Astrocyte (in vitro differentiated cells and primary cell): ENCODE measurements around the gene STAG2. TPM values are rescaled to one million over a fixed set of nuclear protein-coding genes. Genes with fewer than 3 reads are reported as not detected.

ENCODE experiments used
- DNase-seq: peaks from one replicate; pipeline ENCODE4 v3.0.0-alpha.2; 2010; ENCODE audit warnings: low read depth
- FAIRE-seq: peaks from 2 replicates; lab custom pipeline; 2011; peaks lifted over from hg19 to GRCh38; lab: Jason Lieb, UNC
- H2AFZ ChIP-seq: 2 replicates; pipeline ENCODE4 v1.6.0; 2012; ENCODE audit warnings: low read depth, low read length, inconsistent platforms
- H3K27ac ChIP-seq: 2 replicates; pipeline ENCODE4 v1.5.1; 2011; ENCODE audit warnings: low read depth, low read length, inconsistent platforms
- H3K27me3 ChIP-seq: 2 replicates; pipeline ENCODE4 v1.6.0; 2011; ENCODE audit warnings: low read length, inconsistent platforms; ENCODE audit not compliant: insufficient read depth
- H3K36me3 ChIP-seq: 2 replicates; pipeline ENCODE4 v1.5.1; 2011; ENCODE audit warnings: low read length, inconsistent platforms; ENCODE audit not compliant: insufficient read depth
- H3K4me1 ChIP-seq: 2 replicates; pipeline ENCODE4 v1.5.1; 2011; ENCODE audit warnings: low read length, inconsistent platforms; ENCODE audit not compliant: insufficient read depth
- H3K4me2 ChIP-seq: 2 replicates; pipeline ENCODE4 v1.6.0; 2012; ENCODE audit warnings: low read length, inconsistent platforms
- H3K4me3 ChIP-seq: 2 replicates; pipeline ENCODE4 v1.5.1; 2011; ENCODE audit warnings: low read depth, mild to moderate bottlenecking, low read length, inconsistent platforms; ENCODE audit not compliant: insufficient read depth
- H3K79me2 ChIP-seq: 2 replicates; pipeline ENCODE4 v1.6.0; 2012; ENCODE audit warnings: mild to moderate bottlenecking, low read length, inconsistent platforms; ENCODE audit not compliant: insufficient read depth
- H3K9ac ChIP-seq: 2 replicates; pipeline ENCODE4 v1.6.0; 2012; ENCODE audit warnings: mild to moderate bottlenecking, low read length, inconsistent platforms
- H3K9me3 ChIP-seq: 2 replicates; pipeline ENCODE4 v1.5.1; 2012; ENCODE audit warnings: low read depth, mild to moderate bottlenecking, low read length, inconsistent platforms; ENCODE audit not compliant: insufficient read depth
- H4K20me1 ChIP-seq: 2 replicates; pipeline ENCODE4 v1.6.0; 2012; ENCODE audit warnings: low read length, inconsistent platforms; ENCODE audit not compliant: insufficient read depth
- H3K27ac Mint-ChIP-seq: one replicate; pipeline ENCODE4 v1.8.0; 2021; ENCODE audit warnings: mild to moderate bottlenecking, mixed read lengths; ENCODE audit not compliant: unreplicated experiment
- H3K27me3 Mint-ChIP-seq: one replicate; pipeline ENCODE4 v1.8.0; 2021; ENCODE audit warnings: low read depth, mixed read lengths; ENCODE audit not compliant: unreplicated experiment
- H3K36me3 Mint-ChIP-seq: one replicate; pipeline ENCODE4 v1.8.0; 2021; ENCODE audit warnings: low read depth, mixed read lengths; ENCODE audit not compliant: unreplicated experiment
- H3K4me1 Mint-ChIP-seq: one replicate; pipeline ENCODE4 v1.8.0; 2021; ENCODE audit warnings: low read depth, mixed read lengths; ENCODE audit not compliant: unreplicated experiment
- H3K4me3 Mint-ChIP-seq: one replicate; pipeline ENCODE4 v1.8.0; 2021; ENCODE audit warnings: mild to moderate bottlenecking, moderate library complexity, mixed read lengths; ENCODE audit not compliant: unreplicated experiment
- H3K9me3 Mint-ChIP-seq: one replicate; pipeline ENCODE4 v1.8.0; 2021; ENCODE audit warnings: mild to moderate bottlenecking, mixed read lengths; ENCODE audit not compliant: unreplicated experiment
- EZH2 ChIP-seq: IDR thresholded peaks from 2 replicates; pipeline ENCODE4 v1.6.1; 2012; ENCODE audit warnings: mild to moderate bottlenecking, low read length, inconsistent platforms; ENCODE audit not compliant: insufficient read depth
- total RNA-seq: library from RNA; stranded (reverse); gene quantifications from 2 replicates; pipeline ENCODE4 v1.2.1, GENCODE V29; 2021
- TF ChIP-seq, protein P1 (sequence below): IDR thresholded peaks from 2 replicates; pipeline ENCODE4 v1.5.1; 2011; ENCODE audit warnings: low read depth, mild to moderate bottlenecking, inconsistent platforms, low read length, moderate library complexity; ENCODE audit not compliant: insufficient read depth

STAG2 gene
- total RNA-seq, 1 donor from 2014 or later: 51.2 TPM

DNA sequence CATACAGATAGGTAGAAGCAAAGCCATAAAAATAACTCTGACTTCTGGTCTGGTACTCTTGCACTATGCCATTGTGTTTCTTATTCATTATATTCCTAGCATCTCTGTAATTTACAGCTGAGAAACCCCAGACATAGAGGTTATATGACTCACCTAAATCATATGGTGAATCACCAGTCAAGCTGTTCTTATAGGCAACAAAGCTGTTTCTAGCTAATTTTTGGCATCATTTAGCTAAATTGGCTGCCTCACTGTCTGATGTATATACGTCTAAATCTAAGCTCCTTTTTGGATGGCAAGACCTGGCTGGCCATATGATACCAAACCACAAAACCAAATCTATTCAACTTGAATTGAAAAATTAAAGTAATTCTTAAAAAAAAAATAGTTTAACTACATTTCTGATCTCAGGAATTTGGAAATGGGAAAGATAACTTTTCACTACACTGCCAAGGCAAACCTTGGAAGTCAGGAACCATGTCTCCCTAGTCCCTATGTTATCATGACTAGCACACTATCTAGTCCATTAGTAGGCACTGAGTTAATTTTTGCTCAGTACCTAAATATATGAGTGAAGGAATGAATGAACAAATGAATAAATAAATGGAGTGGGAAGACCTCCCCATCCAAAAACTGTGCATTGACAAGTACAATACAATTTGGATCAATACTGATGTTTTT, 41.3 kb upstream of the STAG2 start:
- Histone ChIP-seq H3K79me2 (no peaks in the 10 kb centered on the region), H2AFZ (no peak overlapping the region), H3K4me2 (peak overlapping the region; percentile 11), H3K27ac (peak overlapping the region; percentile 65), H3K9ac (no peak overlapping the region), H3K4me1 (peaks cover 4% of the 10 kb centered on the region), H3K4me3 (no peak overlapping the region), H3K36me3 (no peaks in the 10 kb centered on the region), H3K9me3 (no peaks in the 10 kb centered on the region), H4K20me1 (no peaks in the 10 kb centered on the region), H3K27me3 (no peaks in the 10 kb centered on the region)
- FAIRE-seq: peak; percentile 100
- Mint-ChIP-seq H3K27ac (peak overlapping the region; percentile 72), H3K36me3 (no peaks in the 10 kb centered on the region), H3K4me3 (no peak overlapping the region), H3K4me1 (no peaks in the 10 kb centered on the region), H3K27me3 (no peaks in the 10 kb centered on the region), H3K9me3 (no peaks in the 10 kb centered on the region)
- no peak for TF ChIP-seq EZH2
- TF ChIP-seq, protein P1, sequence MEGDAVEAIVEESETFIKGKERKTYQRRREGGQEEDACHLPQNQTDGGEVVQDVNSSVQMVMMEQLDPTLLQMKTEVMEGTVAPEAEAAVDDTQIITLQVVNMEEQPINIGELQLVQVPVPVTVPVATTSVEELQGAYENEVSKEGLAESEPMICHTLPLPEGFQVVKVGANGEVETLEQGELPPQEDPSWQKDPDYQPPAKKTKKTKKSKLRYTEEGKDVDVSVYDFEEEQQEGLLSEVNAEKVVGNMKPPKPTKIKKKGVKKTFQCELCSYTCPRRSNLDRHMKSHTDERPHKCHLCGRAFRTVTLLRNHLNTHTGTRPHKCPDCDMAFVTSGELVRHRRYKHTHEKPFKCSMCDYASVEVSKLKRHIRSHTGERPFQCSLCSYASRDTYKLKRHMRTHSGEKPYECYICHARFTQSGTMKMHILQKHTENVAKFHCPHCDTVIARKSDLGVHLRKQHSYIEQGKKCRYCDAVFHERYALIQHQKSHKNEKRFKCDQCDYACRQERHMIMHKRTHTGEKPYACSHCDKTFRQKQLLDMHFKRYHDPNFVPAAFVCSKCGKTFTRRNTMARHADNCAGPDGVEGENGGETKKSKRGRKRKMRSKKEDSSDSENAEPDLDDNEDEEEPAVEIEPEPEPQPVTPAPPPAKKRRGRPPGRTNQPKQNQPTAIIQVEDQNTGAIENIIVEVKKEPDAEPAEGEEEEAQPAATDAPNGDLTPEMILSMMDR: no peak
- peak; percentile 91 for DNase-seq

DNA sequence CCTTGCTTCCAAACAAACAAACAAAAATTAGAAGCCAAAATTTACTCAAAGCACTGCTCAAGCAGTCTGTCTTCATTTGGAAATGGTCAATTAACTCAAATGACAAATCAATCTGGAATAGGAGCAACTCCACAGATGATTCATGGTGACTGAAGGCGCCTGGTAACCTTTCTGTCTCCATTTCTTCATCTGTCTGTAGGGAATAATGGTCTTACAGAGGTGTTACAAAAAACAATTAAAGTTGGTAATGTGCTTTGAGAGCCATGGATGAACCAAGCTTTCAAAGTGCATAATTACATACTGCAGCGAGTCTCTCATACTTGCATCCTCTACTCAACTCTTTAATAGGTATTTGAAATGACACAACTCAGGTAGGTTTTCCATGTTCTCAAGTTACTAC, 38.3 kb upstream of the STAG2 start:
- no peak for TF ChIP-seq EZH2
- TF ChIP-seq, protein P1: no peak
- Histone ChIP-seq H3K79me2 (no peaks in the 10 kb centered on the region), H3K27me3 (no peaks in the 10 kb centered on the region), H3K4me1 (peaks cover 4% of the 10 kb centered on the region), H4K20me1 (no peaks in the 10 kb centered on the region), H2AFZ (no peak overlapping the region), H3K36me3 (no peaks in the 10 kb centered on the region), H3K4me3 (no peak overlapping the region), H3K27ac (no peak overlapping the region), H3K4me2 (no peak overlapping the region), H3K9me3 (no peaks in the 10 kb centered on the region), H3K9ac (no peak overlapping the region)
- no peaks in the 10 kb centered on the region for H3K4me1 Mint-ChIP-seq
- no peaks in the 10 kb centered on the region for H3K36me3 Mint-ChIP-seq
- no peak for DNase-seq
- no peaks in the 10 kb centered on the region for H3K9me3 Mint-ChIP-seq
- H3K27ac Mint-ChIP-seq: no peak overlapping the region
- H3K27me3 Mint-ChIP-seq: no peaks in the 10 kb centered on the region
- no peak overlapping the region for H3K4me3 Mint-ChIP-seq
- FAIRE-seq: no peak

DNA sequence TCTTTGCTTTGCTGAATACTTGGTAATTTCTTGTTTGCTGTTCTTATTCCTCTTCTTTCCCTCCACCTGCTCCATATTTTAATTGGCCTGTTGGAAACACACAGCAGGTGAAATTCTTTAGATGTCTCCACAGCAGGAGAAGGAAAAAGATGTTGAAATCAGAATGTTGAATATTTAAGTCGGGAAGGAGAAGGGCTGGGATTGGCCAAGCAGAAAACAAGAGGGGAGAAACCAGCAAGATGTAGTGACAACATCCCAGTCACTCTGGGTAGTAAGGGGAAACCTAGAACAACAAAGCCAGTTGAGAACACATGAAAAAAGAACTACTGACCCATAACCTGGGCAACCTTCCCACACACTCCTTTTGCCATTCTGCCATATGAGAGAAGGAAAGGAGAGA, 37.3 kb upstream of the STAG2 start:
- H3K79me2 ChIP-seq: no peaks in the 10 kb centered on the region
- no peaks in the 10 kb centered on the region for H4K20me1 ChIP-seq
- TF ChIP-seq, protein P1: no peak
- TF ChIP-seq EZH2: no peak
- Mint-ChIP-seq H3K27ac (no peak overlapping the region), H3K36me3 (no peaks in the 10 kb centered on the region), H3K27me3 (no peaks in the 10 kb centered on the region), H3K9me3 (no peaks in the 10 kb centered on the region), H3K4me3 (no peak overlapping the region), H3K4me1 (no peaks in the 10 kb centered on the region)
- no peak for DNase-seq
- H3K4me3 ChIP-seq: no peak overlapping the region
- H3K9ac ChIP-seq: no peak overlapping the region
- no peak for FAIRE-seq
- H3K4me2 ChIP-seq: no peak overlapping the region
- no peak overlapping the region for H3K27ac ChIP-seq
- H3K4me1 ChIP-seq: peaks cover 4% of the 10 kb centered on the region
- no peaks in the 10 kb centered on the region for H3K9me3 ChIP-seq
- H2AFZ ChIP-seq: no peak overlapping the region
- no peaks in the 10 kb centered on the region for H3K27me3 ChIP-seq
- no peaks in the 10 kb centered on the region for H3K36me3 ChIP-seq
